ENCODE data around the gene IMP3.

DNA sequence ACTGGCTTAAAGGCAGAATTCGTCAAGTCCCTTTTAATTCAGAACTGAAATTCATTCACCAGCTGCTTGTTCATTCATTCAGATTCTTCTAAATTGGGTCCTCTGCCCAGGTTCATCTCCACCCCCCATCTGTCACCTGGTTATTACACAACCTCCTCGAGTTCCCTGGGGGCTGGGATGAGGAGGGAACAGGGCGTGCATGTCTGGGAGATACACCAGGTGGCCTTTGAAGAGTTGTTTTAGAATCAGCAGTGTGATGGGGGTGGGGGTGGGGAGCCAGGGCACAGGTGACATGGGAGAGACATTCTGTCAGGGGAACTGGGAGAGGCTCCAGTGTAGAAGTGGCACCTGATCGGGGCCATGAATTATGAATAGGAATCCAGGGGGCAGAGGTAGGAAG is 15.9 kb upstream of the IMP3 start:
- TF ChIP-seq RARB (CRISPR knock-in tag; IDR thresholded peaks at IDR 0.05) (no peak), ARNTL (CRISPR knock-in tag; IDR thresholded peaks at IDR 0.05; ENCODE audit: borderline replicate concordance, low read depth) (no peak), ZFP30 (CRISPR knock-in tag; IDR thresholded peaks at IDR 0.05) (no peak), ZNF70 (CRISPR knock-in tag; IDR thresholded peaks at IDR 0.05) (no peak), ZNF8 (CRISPR knock-in tag; IDR thresholded peaks at IDR 0.05) (no peak), GLIS3 (CRISPR knock-in tag; IDR thresholded peaks at IDR 0.05) (no peak), BACH2 (CRISPR knock-in tag; IDR thresholded peaks at IDR 0.05; ENCODE audit: borderline replicate concordance) (no peak)
- TF ChIP-seq, protein P1, sequence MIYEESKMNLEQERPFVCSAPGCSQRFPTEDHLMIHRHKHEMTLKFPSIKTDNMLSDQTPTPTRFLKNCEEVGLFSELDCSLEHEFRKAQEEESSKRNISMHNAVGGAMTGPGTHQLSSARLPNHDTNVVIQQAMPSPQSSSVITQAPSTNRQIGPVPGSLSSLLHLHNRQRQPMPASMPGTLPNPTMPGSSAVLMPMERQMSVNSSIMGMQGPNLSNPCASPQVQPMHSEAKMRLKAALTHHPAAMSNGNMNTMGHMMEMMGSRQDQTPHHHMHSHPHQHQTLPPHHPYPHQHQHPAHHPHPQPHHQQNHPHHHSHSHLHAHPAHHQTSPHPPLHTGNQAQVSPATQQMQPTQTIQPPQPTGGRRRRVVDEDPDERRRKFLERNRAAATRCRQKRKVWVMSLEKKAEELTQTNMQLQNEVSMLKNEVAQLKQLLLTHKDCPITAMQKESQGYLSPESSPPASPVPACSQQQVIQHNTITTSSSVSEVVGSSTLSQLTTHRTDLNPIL (CRISPR knock-in tag; IDR thresholded peaks at IDR 0.05; ENCODE audit: low read depth): no peak

Data from SK-N-SH treated with all-trans-retinoic acid at 6 μM for 48 hours (cell line).